ENCODE results near the gene PNMA5.

The PNMA5 gene

DNA sequence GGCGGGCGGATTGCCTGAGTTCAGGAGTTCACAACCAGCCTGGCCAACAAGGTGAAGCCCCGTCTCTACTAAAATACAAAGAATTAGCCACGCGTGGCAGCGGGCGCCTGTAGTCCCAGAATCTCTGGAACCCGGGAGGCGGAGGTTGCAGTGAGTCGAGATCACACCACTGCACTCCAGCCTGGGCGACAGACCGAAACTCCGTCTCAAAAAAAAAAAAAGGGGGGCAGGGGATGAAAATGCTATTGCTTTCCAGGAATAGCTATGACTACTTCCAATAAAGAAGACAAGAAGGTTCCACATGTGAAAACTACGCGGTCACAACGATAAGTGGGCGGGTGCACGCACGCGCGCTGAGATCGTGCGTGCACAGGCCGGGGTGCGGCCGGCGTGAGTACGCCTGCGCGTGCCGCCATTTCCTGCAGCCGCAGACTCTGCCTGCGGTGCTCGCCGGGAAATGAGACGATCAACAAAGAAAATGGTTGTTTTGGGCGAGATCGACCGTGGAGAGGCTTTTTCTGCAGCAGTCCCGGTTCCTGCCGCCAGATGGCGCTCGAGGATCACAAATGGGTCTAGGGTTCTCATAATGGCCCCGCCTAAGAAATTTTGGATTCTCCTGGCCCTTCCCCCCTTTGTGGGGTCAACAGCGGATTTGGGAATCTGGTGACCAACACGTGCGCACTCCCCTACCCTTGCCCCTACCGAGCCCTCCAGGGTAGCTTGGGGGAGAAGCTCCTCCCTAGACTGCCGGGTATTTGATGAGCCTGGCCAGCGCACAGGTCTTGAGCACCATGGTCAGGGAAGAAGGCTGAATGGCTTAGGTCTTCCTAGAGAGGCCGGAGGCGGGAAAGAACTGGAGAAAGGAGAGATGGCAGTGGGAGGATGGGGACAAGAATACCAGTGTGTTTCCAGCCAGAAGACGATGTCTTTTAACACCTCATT, 35.1 kb downstream of the PNMA5 start:
- H3K9ac ChIP-seq (ENCODE audit: low read depth, low read length): peak overlapping the region; percentile 22
- H3K4me1 ChIP-seq (ENCODE audit: control insufficient read depth, insufficient read depth, low read length): peaks cover 5% of the 10 kb centered on the region
- no peaks in the 10 kb centered on the region for H3K9me3 ChIP-seq (replicated peaks; ENCODE audit: low read length)
- H3K4me3 ChIP-seq (ENCODE audit: low read length): peak overlapping the region; percentile 54
- peak overlapping the region; percentile 68 for H3K4me2 ChIP-seq (ENCODE audit: low read length)
- no peaks in the 10 kb centered on the region for H3K27me3 ChIP-seq (ENCODE audit: control insufficient read depth, insufficient read depth, low read length)
- no peaks in the 10 kb centered on the region for H3K36me3 ChIP-seq (ENCODE audit: insufficient read depth, low read length)

DNA sequence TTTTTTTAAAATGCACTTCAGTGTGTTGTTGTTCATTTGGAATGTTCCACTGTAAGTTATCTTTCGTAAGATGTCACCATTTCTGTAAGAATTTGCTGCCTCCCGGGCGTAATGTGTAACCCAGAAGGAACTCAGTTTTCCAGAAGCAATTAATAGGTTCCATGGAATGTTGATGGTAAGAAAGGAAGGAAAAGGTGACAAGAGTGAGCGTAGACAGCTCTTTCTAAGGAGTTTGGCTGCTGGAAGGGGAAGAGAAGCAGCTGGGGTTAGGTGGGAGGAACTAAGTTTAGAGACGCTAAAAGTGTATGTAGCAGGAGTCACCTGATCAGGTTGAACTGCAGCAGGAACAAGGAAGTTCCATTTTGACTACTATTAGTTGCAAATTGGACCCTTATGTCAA, 35.9 kb downstream of the PNMA5 start:
- Histone ChIP-seq H3K9ac (ENCODE audit: low read depth, low read length) (no peak overlapping the region), H3K4me3 (ENCODE audit: low read length) (no peak overlapping the region), H3K27me3 (ENCODE audit: control insufficient read depth, insufficient read depth, low read length) (no peaks in the 10 kb centered on the region)

DNA sequence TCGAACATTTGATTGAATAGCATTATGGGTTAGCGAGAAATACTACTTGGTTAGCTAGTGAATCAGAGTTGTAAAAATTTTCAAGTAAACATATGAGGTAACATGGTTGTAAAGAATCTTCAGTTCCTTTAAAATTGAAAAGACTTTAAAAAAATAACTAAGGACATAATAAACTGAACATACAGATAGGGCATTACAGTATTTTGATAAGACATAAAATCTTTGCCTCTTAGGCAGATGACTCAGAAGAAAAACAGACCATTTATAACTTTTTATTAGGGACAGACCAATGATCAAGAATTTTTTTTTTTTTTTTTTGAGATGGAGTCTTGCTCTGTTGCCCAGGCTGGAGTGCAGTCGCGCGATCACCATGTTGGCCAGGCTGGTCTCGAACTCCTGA, 43.1 kb downstream of the PNMA5 start:
- Histone ChIP-seq H3K9ac (ENCODE audit: low read depth, low read length) (no peak overlapping the region), H3K4me1 (ENCODE audit: control insufficient read depth, insufficient read depth, low read length) (peaks cover 5% of the 10 kb centered on the region), H3K9me3 (replicated peaks; ENCODE audit: low read length) (no peaks in the 10 kb centered on the region), H3K36me3 (ENCODE audit: insufficient read depth, low read length) (no peaks in the 10 kb centered on the region), H3K27me3 (ENCODE audit: control insufficient read depth, insufficient read depth, low read length) (no peaks in the 10 kb centered on the region), H3K4me3 (ENCODE audit: low read length) (no peak overlapping the region), H3K4me2 (ENCODE audit: low read length) (no peak overlapping the region)

More for the DNA sequence above, 35.9 kb downstream of the PNMA5 start:
- H3K9me3 ChIP-seq (replicated peaks; ENCODE audit: low read length): no peaks in the 10 kb centered on the region
- peaks cover 5% of the 10 kb centered on the region for H3K4me1 ChIP-seq (ENCODE audit: control insufficient read depth, insufficient read depth, low read length)
- no peaks in the 10 kb centered on the region for H3K36me3 ChIP-seq (ENCODE audit: insufficient read depth, low read length)
- H3K4me2 ChIP-seq (ENCODE audit: low read length): peak overlapping the region; percentile 68

DNA sequence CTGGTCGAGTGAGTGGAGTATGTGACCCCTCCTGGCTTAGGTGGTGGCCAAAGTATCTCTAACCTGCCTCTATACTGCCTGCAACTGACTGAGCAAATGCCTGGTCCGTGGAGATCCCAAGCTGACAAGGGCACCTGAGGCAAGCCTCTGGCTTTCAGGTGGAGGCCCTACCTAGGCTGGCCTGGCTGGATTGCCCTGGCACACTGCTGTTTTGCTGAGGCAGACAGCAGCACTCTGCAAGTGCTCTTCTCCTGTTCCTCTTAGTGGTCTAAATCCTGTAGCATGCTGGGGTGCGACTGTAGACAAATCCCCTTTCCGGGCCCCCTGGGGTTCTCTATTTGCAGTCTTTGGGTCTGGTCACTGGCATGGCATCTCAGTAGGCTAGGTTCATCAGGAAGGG, 44.8 kb downstream of the PNMA5 start:
- H3K4me3 ChIP-seq (ENCODE audit: low read length): no peak overlapping the region
- H3K4me2 ChIP-seq (ENCODE audit: low read length): no peak overlapping the region
- H3K9ac ChIP-seq (ENCODE audit: low read depth, low read length): no peak overlapping the region
- H3K9me3 ChIP-seq (replicated peaks; ENCODE audit: low read length): no peaks in the 10 kb centered on the region
- no peaks in the 10 kb centered on the region for H3K27me3 ChIP-seq (ENCODE audit: control insufficient read depth, insufficient read depth, low read length)
- H3K36me3 ChIP-seq (ENCODE audit: insufficient read depth, low read length): no peaks in the 10 kb centered on the region
- peaks cover 5% of the 10 kb centered on the region for H3K4me1 ChIP-seq (ENCODE audit: control insufficient read depth, insufficient read depth, low read length)

DNA sequence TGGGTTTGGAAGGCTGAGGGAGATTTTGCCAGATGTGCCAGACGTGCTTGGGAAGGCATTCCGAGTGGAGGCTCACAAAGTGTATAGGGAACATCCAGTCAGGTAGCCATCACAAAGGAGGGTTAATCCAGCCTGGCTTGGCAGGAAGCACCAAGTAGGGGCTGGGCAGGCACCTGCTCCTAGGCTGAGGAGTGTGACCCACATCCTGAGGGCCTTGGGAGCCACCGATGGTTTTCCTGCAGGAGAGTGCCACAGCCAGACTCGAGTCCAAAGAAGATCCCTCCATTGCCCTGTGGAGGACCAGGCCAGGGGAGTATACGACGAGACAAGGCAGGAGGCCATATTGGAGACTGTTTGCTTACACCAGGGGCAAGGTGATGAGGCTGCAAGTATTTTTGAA, 47.2 kb downstream of the PNMA5 start:
- peaks cover 9% of the 10 kb centered on the region for H3K4me1 ChIP-seq (ENCODE audit: control insufficient read depth, insufficient read depth, low read length)
- no peak overlapping the region for H3K4me3 ChIP-seq (ENCODE audit: low read length)
- H3K27me3 ChIP-seq (ENCODE audit: control insufficient read depth, insufficient read depth, low read length): no peaks in the 10 kb centered on the region
- no peak overlapping the region for H3K4me2 ChIP-seq (ENCODE audit: low read length)
- H3K9me3 ChIP-seq (replicated peaks; ENCODE audit: low read length): no peaks in the 10 kb centered on the region
- no peaks in the 10 kb centered on the region for H3K36me3 ChIP-seq (ENCODE audit: insufficient read depth, low read length)
- H3K9ac ChIP-seq (ENCODE audit: low read depth, low read length): no peak overlapping the region

DNA sequence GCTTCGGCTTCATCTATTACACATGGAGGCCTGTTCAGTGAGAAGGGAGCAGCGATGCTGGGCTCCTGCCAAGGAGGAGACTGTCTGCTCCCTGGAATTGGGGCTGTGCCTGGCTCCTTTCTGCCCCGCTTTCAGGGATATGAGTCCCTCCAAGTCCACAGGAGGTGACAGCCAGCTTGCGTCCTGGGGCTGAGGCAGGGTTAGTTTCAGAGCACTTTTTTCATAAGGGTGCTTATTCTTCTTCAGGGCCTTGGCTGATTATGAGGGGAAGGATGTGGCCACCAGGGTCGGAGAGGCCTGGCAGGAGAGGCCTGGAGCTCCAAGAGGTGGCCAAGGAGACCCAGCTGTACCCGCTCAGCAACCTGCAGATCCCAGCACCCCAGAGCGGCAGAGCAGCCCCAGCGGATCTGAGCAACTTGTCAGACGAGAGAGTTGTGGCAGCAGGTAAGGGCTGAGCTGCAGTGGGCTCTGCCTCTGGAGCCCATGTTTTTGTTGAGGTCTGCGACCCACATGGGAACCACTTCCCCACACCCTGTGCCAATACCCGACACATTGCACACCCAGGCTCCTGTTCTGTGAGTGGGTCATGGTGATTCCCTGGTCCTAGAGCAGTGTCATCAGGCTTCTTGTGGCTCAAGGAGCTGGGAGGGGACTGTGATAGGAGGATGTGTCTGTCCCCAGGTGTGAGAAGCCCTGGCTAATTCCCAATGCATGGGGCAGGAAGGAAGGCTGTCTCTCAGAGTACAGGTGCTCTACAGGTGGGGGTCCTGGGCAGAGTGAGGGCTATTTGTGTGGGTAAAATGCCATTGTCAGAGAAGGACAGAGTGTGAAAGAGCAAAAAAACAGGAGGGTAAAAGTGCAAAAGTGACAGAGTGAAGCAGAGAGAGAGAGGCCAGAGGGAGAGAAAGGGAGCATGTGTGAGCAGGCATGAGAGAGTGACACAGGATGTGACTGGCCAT, 48.6 kb downstream of the PNMA5 start:
- H3K4me3 ChIP-seq (ENCODE audit: low read length): no peak overlapping the region
- peaks cover 6% of the 10 kb centered on the region for H3K4me1 ChIP-seq (ENCODE audit: control insufficient read depth, insufficient read depth, low read length)
- no peaks in the 10 kb centered on the region for H3K27me3 ChIP-seq (ENCODE audit: control insufficient read depth, insufficient read depth, low read length)
- H3K9ac ChIP-seq (ENCODE audit: low read depth, low read length): no peak overlapping the region
- H3K9me3 ChIP-seq (replicated peaks; ENCODE audit: low read length): no peaks in the 10 kb centered on the region
- no peak overlapping the region for H3K4me2 ChIP-seq (ENCODE audit: low read length)
- H3K36me3 ChIP-seq (ENCODE audit: insufficient read depth, low read length): no peaks in the 10 kb centered on the region

DNA sequence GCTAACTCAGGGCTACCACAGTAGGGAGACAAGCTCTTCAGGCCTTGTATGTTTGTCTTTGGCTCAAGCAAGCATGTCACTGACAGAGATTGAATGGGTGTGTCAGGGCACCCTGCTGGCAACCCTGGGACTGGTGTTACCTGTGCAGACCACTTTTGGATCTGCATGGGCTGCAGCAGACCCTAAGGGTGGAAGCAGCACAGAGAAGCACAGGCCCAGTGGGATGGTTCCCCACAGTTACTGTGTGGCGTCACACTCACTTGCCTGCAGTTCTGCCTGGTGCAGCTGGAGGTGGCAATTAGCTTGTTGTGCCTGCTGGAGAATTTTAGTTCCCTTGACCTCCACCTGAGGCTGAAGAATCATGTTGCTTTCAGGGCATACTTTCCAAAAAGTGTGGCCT, 50.1 kb downstream of the PNMA5 start:
- Histone ChIP-seq H3K4me2 (ENCODE audit: low read length) (no peak overlapping the region), H3K36me3 (ENCODE audit: insufficient read depth, low read length) (no peaks in the 10 kb centered on the region), H3K27me3 (ENCODE audit: control insufficient read depth, insufficient read depth, low read length) (no peaks in the 10 kb centered on the region), H3K9ac (ENCODE audit: low read depth, low read length) (no peak overlapping the region), H3K4me1 (ENCODE audit: control insufficient read depth, insufficient read depth, low read length) (peaks cover 4% of the 10 kb centered on the region), H3K9me3 (replicated peaks; ENCODE audit: low read length) (no peaks in the 10 kb centered on the region), H3K4me3 (ENCODE audit: low read length) (no peak overlapping the region)

DNA sequence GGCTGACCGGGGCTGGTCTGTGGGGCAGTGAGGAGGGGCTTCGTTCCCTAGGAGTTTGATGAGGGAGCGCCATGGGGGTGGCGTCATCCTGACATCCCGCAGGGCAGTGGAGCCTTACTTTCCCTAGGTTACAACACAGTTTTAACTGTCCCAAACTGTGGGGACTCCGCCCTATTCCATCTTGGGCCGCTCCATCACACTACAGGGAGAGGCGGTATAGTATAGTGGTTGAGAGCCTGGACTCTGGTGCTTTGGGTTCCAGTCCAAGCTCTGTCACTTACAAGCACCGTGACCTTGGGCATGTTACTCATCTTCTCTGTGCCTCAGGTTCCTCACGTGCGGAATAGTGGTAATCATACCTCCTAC, 51.9 kb downstream of the PNMA5 start:
- H3K9me3 ChIP-seq (replicated peaks; ENCODE audit: low read length): no peaks in the 10 kb centered on the region
- H3K9ac ChIP-seq (ENCODE audit: low read depth, low read length): peak overlapping the region; percentile 84
- H3K4me3 ChIP-seq (ENCODE audit: low read length): peak overlapping the region; percentile 79
- H3K4me2 ChIP-seq (ENCODE audit: low read length): peak overlapping the region; percentile 94
- peaks cover 4% of the 10 kb centered on the region for H3K4me1 ChIP-seq (ENCODE audit: control insufficient read depth, insufficient read depth, low read length)
- no peaks in the 10 kb centered on the region for H3K36me3 ChIP-seq (ENCODE audit: insufficient read depth, low read length)
- H3K27me3 ChIP-seq (ENCODE audit: control insufficient read depth, insufficient read depth, low read length): no peaks in the 10 kb centered on the region

DNA sequence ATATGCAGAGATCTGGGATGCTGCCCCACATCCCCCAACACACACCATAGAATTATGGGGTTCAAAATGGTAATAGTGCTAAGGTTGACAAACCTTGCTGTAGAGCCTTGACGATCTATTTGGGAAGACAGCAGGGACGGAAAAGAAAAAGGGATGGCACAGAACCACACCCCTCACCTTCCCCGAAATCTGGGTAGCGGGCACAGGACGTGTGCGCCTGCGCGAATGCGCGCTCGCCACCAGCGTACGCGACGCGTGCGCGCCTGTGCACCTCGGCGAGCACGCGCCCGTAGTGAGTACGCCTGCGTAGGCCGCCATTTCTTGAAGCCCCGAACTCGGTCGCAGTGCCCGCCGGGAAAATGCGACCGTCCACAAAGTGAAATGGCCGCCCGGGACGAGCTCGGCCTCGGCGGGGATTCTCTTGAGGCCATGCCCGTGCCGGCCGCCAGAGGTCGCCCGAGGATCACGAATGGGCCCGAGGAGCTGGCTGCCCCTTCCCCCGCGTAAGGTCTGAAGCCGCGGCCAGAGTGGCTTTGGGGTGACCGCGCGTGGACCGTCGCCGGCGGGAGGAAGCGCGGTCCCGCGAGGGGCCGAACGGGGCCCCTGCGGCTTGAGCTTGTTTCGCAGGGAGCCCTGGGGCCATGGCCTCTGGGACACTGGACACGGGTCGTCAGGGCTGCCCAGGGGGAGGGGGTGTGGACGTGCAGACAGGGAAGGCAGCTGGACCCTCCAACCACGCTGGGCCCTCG, 52.4 kb downstream of the PNMA5 start:
- Histone ChIP-seq H3K4me3 (ENCODE audit: low read length) (peak overlapping the region; percentile 79), H3K4me2 (ENCODE audit: low read length) (peak overlapping the region; percentile 94), H3K27me3 (ENCODE audit: control insufficient read depth, insufficient read depth, low read length) (no peaks in the 10 kb centered on the region), H3K9ac (ENCODE audit: low read depth, low read length) (peak overlapping the region; percentile 84), H3K4me1 (ENCODE audit: control insufficient read depth, insufficient read depth, low read length) (peaks cover 4% of the 10 kb centered on the region), H3K36me3 (ENCODE audit: insufficient read depth, low read length) (no peaks in the 10 kb centered on the region), H3K9me3 (replicated peaks; ENCODE audit: low read length) (no peaks in the 10 kb centered on the region)

Measured in skeletal muscle satellite cell (primary cell).